HepG2 (cell line): ENCODE measurements around the gene MMRN1. TPM values are rescaled to one million over a fixed set of nuclear protein-coding genes. Genes with fewer than 3 reads are reported as not detected.

ENCODE experiments used
- ATAC-seq: fragments of 200-7000 bp; cut with Tn5 transposase; 3 replicates; pipeline ENCODE4 v1.9.1; 2020; ENCODE audit warnings: mild to moderate bottlenecking, moderate library complexity
- BruUV-seq: library from RNA; stranded (reverse); fragments of 400-500 nt; replicated peaks from 2 replicates; lab custom pipeline; 2021; lab: Mats Ljungman, UMichigan
- CTCF ChIA-PET: fragments of 300-600 bp; formaldehyde crosslinking; extraction: SDS; loops from one replicate; lab custom pipeline; 2021; ENCODE audit warnings: low total read pairs, inconsistent platforms, low intra/inter-chr PET ratio; lab: Yijun Ruan, JAX
- POLR2A ChIA-PET: fragments of 350-600 bp; sonication (Branson Sonifier 250); formaldehyde crosslinking; loops from one replicate; lab custom pipeline; 2020; ENCODE audit warnings: antibody characterized with exemption, inconsistent platforms; lab: Yijun Ruan, JAX
- DNase-seq: peaks from one replicate; pipeline ENCODE4 v3.0.0-alpha.2; 2015; ENCODE audit warnings: low spot score
- FAIRE-seq: peaks from 3 replicates; lab custom pipeline; 2011; peaks lifted over from hg19 to GRCh38; lab: Jason Lieb, UNC
- H2AFZ ChIP-seq: one replicate; pipeline ENCODE4 v1.6.1; 2011; ENCODE audit warnings: low read length, inconsistent platforms
- H3K27ac ChIP-seq: fragments of 300-600 bp; 3 replicates; pipeline ENCODE4 v1.8.0; 2011; ENCODE audit warnings: mixed run types, mild to moderate bottlenecking, mixed read lengths, low read length, inconsistent platforms; ENCODE audit not compliant: insufficient read depth; ENCODE audit errors: extremely low read length
- H3K27me3 ChIP-seq, 2 experiments: fragments of 200-600 bp in 1 of 2; 2 replicates in 1 of 2; 3 replicates in 1 of 2; pipeline versions ENCODE4 v1.6.0 to v1.8.0; 2011; ENCODE audit warnings: low read length in 2 of 2, mild to moderate bottlenecking in 2 of 2, moderate library complexity in 2 of 2, inconsistent platforms in 1 of 2; ENCODE audit not compliant: insufficient read depth in 2 of 2, control insufficient read depth in 1 of 2
- H3K36me3 ChIP-seq, 2 experiments: fragments of 200-600 bp in 1 of 2; replicated peaks in 1 of 2; 2 replicates in 1 of 2; 3 replicates in 1 of 2; pipeline versions ENCODE4 v1.5.1 to v1.8.0; 2011; ENCODE audit warnings: low read length in 2 of 2, inconsistent platforms in 1 of 2; ENCODE audit not compliant: insufficient read depth in 2 of 2, control insufficient read depth in 1 of 2
- H3K4me1 ChIP-seq: 2 replicates; pipeline ENCODE4 v1.5.1; 2012; ENCODE audit warnings: low read length, inconsistent platforms; ENCODE audit not compliant: insufficient read depth
- H3K4me2 ChIP-seq: 2 replicates; pipeline ENCODE4 v1.6.0; 2011; ENCODE audit warnings: low read depth, low read length, inconsistent platforms
- H3K4me3 ChIP-seq, 3 experiments: fragments of 200-600 bp in 1 of 3; sonication (generic), shearing (Covaris generic) in 1 of 3; replicated peaks in 1 of 3; 2 replicates each; pipeline ENCODE4 v1.5.1; 2011 to 2016; ENCODE audit warnings: low read length in 3 of 3, inconsistent platforms in 2 of 3, low read depth in 2 of 3, mild to moderate bottlenecking in 2 of 3, control low read depth in 1 of 3, mixed read lengths in 1 of 3; ENCODE audit not compliant: insufficient read depth in 1 of 3
- H3K79me2 ChIP-seq: one replicate; pipeline ENCODE4 v1.6.1; 2011; ENCODE audit warnings: low read length, inconsistent platforms; ENCODE audit not compliant: insufficient read depth
- H3K9ac ChIP-seq: 2 replicates; pipeline ENCODE4 v1.6.0; 2011; ENCODE audit warnings: mild to moderate bottlenecking, low read depth, low read length, inconsistent platforms; ENCODE audit not compliant: insufficient read depth
- H3K9me3 ChIP-seq: 2 replicates; pipeline ENCODE4 v1.5.1; 2012; ENCODE audit warnings: mild to moderate bottlenecking, low read length
- H4K20me1 ChIP-seq: 2 replicates; pipeline ENCODE4 v1.6.0; 2011; ENCODE audit warnings: inconsistent platforms, mild to moderate bottlenecking, low read length, moderate library complexity; ENCODE audit not compliant: insufficient read depth
- KDM3A ChIP-seq: IDR thresholded peaks from 2 replicates; pipeline ENCODE4 v1.6.1; 2018; ENCODE audit warnings: low read depth, missing compliant biosample characterization
- NR2F6 ChIP-seq, 2 experiments: IDR thresholded peaks; 2 replicates each; pipeline ENCODE4 v1.6.1; 2016; ENCODE audit warnings: antibody characterized with exemption in 1 of 2, mild to moderate bottlenecking in 1 of 2
- RBM39 ChIP-seq: fragments of 200-400 bp; formaldehyde crosslinking; IDR thresholded peaks from one replicate; pipeline ENCODE4 v1.6.1; 2018; ENCODE audit warnings: antibody characterized with exemption, mild to moderate bottlenecking, low read depth, low read length; ENCODE audit not compliant: poor library complexity, severe bottlenecking
- RXRA ChIP-seq: sonication (generic); formaldehyde crosslinking; IDR thresholded peaks from 2 replicates; pipeline ENCODE4 v1.5.1; 2020; ENCODE audit warnings: missing genetic modification reagents
- ZBTB21 ChIP-seq: sonication (generic); formaldehyde crosslinking; IDR thresholded peaks from 2 replicates; pipeline ENCODE4 v1.4.0; 2020; ENCODE audit warnings: missing genetic modification reagents
- ZBTB3 ChIP-seq: sonication (generic); formaldehyde crosslinking; IDR thresholded peaks from 2 replicates; pipeline ENCODE4 v1.4.0; 2020; ENCODE audit warnings: low read depth, mild to moderate bottlenecking, moderate library complexity, missing genetic modification reagents, borderline replicate concordance
- ZNF136 ChIP-seq: sonication (generic); formaldehyde crosslinking; IDR thresholded peaks from 2 replicates; pipeline ENCODE4 v1.8.1; 2022; ENCODE audit warnings: low read depth, mild to moderate bottlenecking, moderate library complexity, missing genetic modification reagents
- ZNF20 ChIP-seq: sonication (generic); formaldehyde crosslinking; IDR thresholded peaks from 2 replicates; pipeline ENCODE4 v1.4.0; 2020; ENCODE audit warnings: mild to moderate bottlenecking, moderate library complexity, missing genetic modification reagents
- ZNF232 ChIP-seq: sonication (generic); formaldehyde crosslinking; IDR thresholded peaks from 2 replicates; pipeline ENCODE4 v1.4.0; 2020; ENCODE audit warnings: missing genetic modification reagents, borderline replicate concordance
- ZNF235 ChIP-seq: sonication (generic); formaldehyde crosslinking; IDR thresholded peaks from 2 replicates; pipeline ENCODE4 v1.8.1; 2023; ENCODE audit warnings: mild to moderate bottlenecking, missing genetic modification reagents, borderline replicate concordance
- ZNF570 ChIP-seq: sonication (generic); formaldehyde crosslinking; IDR thresholded peaks from 2 replicates; pipeline ENCODE4 v1.4.0; 2020; ENCODE audit warnings: mild to moderate bottlenecking, missing genetic modification reagents, borderline replicate concordance
- ZNF572 ChIP-seq: sonication (generic); formaldehyde crosslinking; IDR thresholded peaks from 2 replicates; pipeline ENCODE4 v1.5.1; 2020; ENCODE audit warnings: mild to moderate bottlenecking, missing genetic modification reagents
- WGBS: methylation state at CpG from one replicate; pipeline ENCODE4 v1.1.6; 2017; ENCODE audit warnings: low lambda C conversion rate; 5-methylcytosine and 5-hydroxymethylcytosine counted together
- in situ Hi-C: cut with HindIII; loops from 2 replicates; pipeline ENCODE4 v1.10.0; 2017; ENCODE audit warnings: low pct_unique_long_range_greater_than_20kb; ENCODE audit not compliant: extremely low pct_ligation_motif_present
- intact Hi-C: fragments of 100-400 bp; cut with micrococcal nuclease; formaldehyde crosslinking; loops from one replicate; pipeline ENCODE4 v1.10.0; 2022; ENCODE audit not compliant: unreplicated experiment
- polyA plus RNA-seq, 8 experiments: library from polyadenylated mRNA; depleted of rRNA in 3 of 8; stranded (reverse) in 7 of 8; unstranded in 1 of 8; fragments of >200 nt; fragmentation: Illumina TruSeq in 4 of 8; extraction: Trizol in 4 of 8; gene quantifications; 2 replicates each; pipeline versions ENCODE4 v1.2.1 to v1.2.3, GENCODE V29; 2011 to 2016; ENCODE audit warnings: low read depth in 4 of 8, missing spikeins in 1 of 8, mixed read lengths in 1 of 8; ENCODE audit not compliant: insufficient read depth in 1 of 8
- total RNA-seq, 5 experiments: library from RNA; depleted of rRNA; stranded (reverse); fragments of >200 nt; fragmentation: Illumina TruSeq; extraction: Trizol; gene quantifications; 2 replicates each; pipeline ENCODE4 v1.2.3, GENCODE V29; 2016; ENCODE audit warnings: low read depth in 1 of 5
- TF ChIP-seq, protein P1 (sequence below): sonication (generic); formaldehyde crosslinking; IDR thresholded peaks from 2 replicates; pipeline ENCODE4 v1.5.1; 2020; ENCODE audit warnings: missing genetic modification reagents, mild to moderate bottlenecking, borderline replicate concordance
- TF ChIP-seq, protein P2 (sequence below): IDR thresholded peaks from 2 replicates; pipeline ENCODE4 v1.6.1; 2016; ENCODE audit warnings: missing compliant biosample characterization, missing genetic modification reagents, borderline replicate concordance

MMRN1 gene
- total and polyA plus RNA-seq, 2 of the 13 experiments (the other 11 are each of a cell fraction or from before 2014, with no cell fraction given): not detected

DNA sequence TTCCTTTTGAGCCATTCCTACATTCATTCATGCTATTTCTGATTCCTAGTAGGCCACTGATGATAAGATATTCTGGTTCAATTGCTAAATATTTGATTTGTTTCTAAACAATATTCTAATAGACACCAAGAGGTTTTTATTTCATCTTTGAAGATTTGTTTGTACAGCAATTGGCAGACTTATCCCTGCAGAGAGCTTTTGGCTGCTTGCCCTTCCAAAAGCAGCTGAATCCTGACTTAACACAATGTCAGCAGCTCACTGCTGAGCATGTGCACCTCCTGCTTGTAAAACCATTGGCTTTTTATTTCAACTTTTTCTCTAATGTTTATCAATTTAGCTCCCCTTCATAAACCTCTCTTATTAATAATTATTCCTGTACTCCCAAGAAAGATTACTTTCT is 45.3 kb downstream of the MMRN1 start (continued):
- no peak for TF ChIP-seq ZNF235 (CRISPR knock-in tag)

DNA sequence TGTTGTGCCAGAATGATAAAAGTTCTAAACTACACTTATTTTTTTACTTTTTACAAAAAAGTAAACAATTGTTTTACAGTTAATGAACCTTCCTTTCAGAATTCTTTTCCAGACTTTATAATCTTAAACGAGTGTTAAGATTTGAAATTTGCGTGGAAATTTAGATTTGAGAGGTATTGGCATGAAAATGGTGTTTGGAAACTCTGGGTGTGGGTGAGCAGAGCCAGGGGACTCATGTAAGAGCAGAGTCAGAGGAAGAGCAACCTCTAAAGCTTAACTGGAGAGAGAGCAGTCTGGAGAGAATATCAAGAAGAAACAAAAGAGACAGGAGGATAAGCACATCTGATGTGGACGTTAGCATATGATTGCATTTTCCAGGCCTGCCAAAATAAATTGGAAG is 48.2 kb downstream of the MMRN1 start:
- in situ Hi-C loops: no loop called here
- ATAC-seq (no peak), FAIRE-seq (no peak)

More for the DNA sequence above, 48.2 kb downstream of the MMRN1 start:
- no TSS peak for BruUV-seq
- Histone ChIP-seq H3K36me3 (no peaks in the 10 kb centered on the region), H3K4me1 (no peaks in the 10 kb centered on the region), H3K27me3 (no peaks in the 10 kb centered on the region), H4K20me1 (no peaks in the 10 kb centered on the region), H3K4me3 (no peak overlapping the region), H3K9ac (no peak overlapping the region), H3K27ac (no peak overlapping the region), H3K9me3 (no peaks in the 10 kb centered on the region), H3K79me2 (no peaks in the 10 kb centered on the region), H2AFZ (no peak overlapping the region), H3K4me2 (no peak overlapping the region)
- CTCF ChIA-PET: no interaction called here
- WGBS: 0% methylated on average over 3 of the region's 3 CpGs
- intact Hi-C loops: no loop called here
- POLR2A ChIA-PET: no interaction called here
- no peak for DNase-seq
- TF ChIP-seq ZNF570: no peak
- TF ChIP-seq ZNF136 (CRISPR knock-in tag): no peak
- TF ChIP-seq, protein P1, sequence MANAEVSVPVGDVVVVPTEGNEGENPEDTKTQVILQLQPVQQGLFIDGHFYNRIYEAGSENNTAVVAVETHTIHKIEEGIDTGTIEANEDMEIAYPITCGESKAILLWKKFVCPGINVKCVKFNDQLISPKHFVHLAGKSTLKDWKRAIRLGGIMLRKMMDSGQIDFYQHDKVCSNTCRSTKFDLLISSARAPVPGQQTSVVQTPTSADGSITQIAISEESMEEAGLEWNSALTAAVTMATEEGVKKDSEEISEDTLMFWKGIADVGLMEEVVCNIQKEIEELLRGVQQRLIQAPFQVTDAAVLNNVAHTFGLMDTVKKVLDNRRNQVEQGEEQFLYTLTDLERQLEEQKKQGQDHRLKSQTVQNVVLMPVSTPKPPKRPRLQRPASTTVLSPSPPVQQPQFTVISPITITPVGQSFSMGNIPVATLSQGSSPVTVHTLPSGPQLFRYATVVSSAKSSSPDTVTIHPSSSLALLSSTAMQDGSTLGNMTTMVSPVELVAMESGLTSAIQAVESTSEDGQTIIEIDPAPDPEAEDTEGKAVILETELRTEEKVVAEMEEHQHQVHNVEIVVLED: no peak
- TF ChIP-seq, protein P2, sequence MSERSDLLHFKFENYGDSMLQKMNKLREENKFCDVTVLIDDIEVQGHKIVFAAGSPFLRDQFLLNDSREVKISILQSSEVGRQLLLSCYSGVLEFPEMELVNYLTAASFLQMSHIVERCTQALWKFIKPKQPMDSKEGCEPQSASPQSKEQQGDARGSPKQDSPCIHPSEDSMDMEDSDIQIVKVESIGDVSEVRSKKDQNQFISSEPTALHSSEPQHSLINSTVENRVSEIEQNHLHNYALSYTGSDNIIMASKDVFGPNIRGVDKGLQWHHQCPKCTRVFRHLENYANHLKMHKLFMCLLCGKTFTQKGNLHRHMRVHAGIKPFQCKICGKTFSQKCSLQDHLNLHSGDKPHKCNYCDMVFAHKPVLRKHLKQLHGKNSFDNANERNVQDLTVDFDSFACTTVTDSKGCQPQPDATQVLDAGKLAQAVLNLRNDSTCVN (CRISPR knock-in tag): no peak
- TF ChIP-seq ZNF232 (CRISPR knock-in tag): no peak
- TF ChIP-seq ZBTB3 (CRISPR knock-in tag): no peak
- no peak for TF ChIP-seq ZNF20
- TF ChIP-seq KDM3A (CRISPR knock-in tag): no peak
- TF ChIP-seq NR2F6 (IDR thresholded peaks at IDR 0.05): no peak
- no peak for TF ChIP-seq NR2F6 (CRISPR knock-in tag; IDR thresholded peaks at IDR 0.05)
- no peak for TF ChIP-seq RXRA (CRISPR knock-in tag)
- TF ChIP-seq ZBTB21 (CRISPR knock-in tag): no peak
- TF ChIP-seq ZNF572 (CRISPR knock-in tag): no peak
- no peak for TF ChIP-seq RBM39
- TF ChIP-seq, all 625 proteins: peak for 0
